A549 (cell line): ENCODE measurements around the gene NIPAL3.

Experiments used
- CHD2 ChIP-seq: fragments of 150-350 bp; IDR thresholded peaks from 2 replicates; pipeline ENCODE4 v1.6.1; 2014; ENCODE audit warnings: low read length; ENCODE audit not compliant: partially characterized antibody
- CHD4 ChIP-seq: fragments of 200-600 bp; sonication (generic); IDR thresholded peaks from 2 replicates; pipeline ENCODE4 v1.6.1; 2016; ENCODE audit warnings: antibody characterized with exemption, mild to moderate bottlenecking, borderline replicate concordance
- HEYL ChIP-seq: fragments of 250-450 bp; sonication (Bioruptor Pico); IDR thresholded peaks from 2 replicates; pipeline ENCODE4 v1.8.0; 2021; ENCODE audit warnings: mild to moderate bottlenecking, moderate library complexity
- KDM5A ChIP-seq: fragments of 200-600 bp; sonication (generic); IDR thresholded peaks from 2 replicates; pipeline ENCODE4 v1.6.1; 2016; ENCODE audit warnings: antibody characterized with exemption, mild to moderate bottlenecking
- MAFK ChIP-seq: fragments of 450-650 bp; IDR thresholded peaks from 2 replicates; pipeline ENCODE4 v1.6.1; 2014; ENCODE audit not compliant: partially characterized antibody
- MYC ChIP-seq: IDR thresholded peaks from 2 replicates; pipeline ENCODE4 v1.6.1; 2012; ENCODE audit warnings: mild to moderate bottlenecking, inconsistent platforms, low read length, improper control_type of control experiment, borderline replicate concordance
- POLR2A ChIP-seq: IDR thresholded peaks from 2 replicates; pipeline ENCODE4 v1.6.1; 2012; ENCODE audit warnings: mild to moderate bottlenecking, low read length
- POLR2AphosphoS2 ChIP-seq: conservative IDR thresholded peaks from 2 replicates; pipeline ENCODE4 v1.6.1; 2012; ENCODE audit warnings: low read length, improper control_type of control experiment, inconsistent platforms
- RAD21 ChIP-seq, 2 experiments: fragments of >200 bp in 1 of 2; sonication (Bioruptor Twin) in 1 of 2; formaldehyde crosslinking in 1 of 2; IDR thresholded peaks in 1 of 2; conservative IDR thresholded peaks in 1 of 2; 2 replicates in 1 of 2; 3 replicates in 1 of 2; pipeline ENCODE4 v1.6.1; 2012 to 2018; ENCODE audit warnings: inconsistent platforms in 1 of 2
- RFX5 ChIP-seq: fragments of 450-650 bp; IDR thresholded peaks from 2 replicates; pipeline ENCODE4 v1.7.1; 2014; ENCODE audit warnings: antibody characterized with exemption, mild to moderate bottlenecking, moderate library complexity
- SREBF2 ChIP-seq: fragments of 450-650 bp; IDR thresholded peaks from 2 replicates; pipeline ENCODE4 v1.6.1; 2014; ENCODE audit warnings: mild to moderate bottlenecking, moderate library complexity
- ZNF302 ChIP-seq: fragments of 250-450 bp; sonication (Bioruptor Pico); IDR thresholded peaks from 2 replicates; pipeline ENCODE4 v1.9.0; 2021; ENCODE audit warnings: inconsistent platforms, mild to moderate bottlenecking, moderate library complexity
- ZSCAN20 ChIP-seq: fragments of 250-450 bp; sonication (Bioruptor Pico); IDR thresholded peaks from 2 replicates; pipeline ENCODE4 v1.8.0; 2022; ENCODE audit warnings: mild to moderate bottlenecking, moderate library complexity
- TF ChIP-seq, protein P1 (sequence below): fragments of >200 bp; sonication (Bioruptor Twin); formaldehyde crosslinking; IDR thresholded peaks from 3 replicates; pipeline ENCODE4 v1.5.1; 2016

DNA sequence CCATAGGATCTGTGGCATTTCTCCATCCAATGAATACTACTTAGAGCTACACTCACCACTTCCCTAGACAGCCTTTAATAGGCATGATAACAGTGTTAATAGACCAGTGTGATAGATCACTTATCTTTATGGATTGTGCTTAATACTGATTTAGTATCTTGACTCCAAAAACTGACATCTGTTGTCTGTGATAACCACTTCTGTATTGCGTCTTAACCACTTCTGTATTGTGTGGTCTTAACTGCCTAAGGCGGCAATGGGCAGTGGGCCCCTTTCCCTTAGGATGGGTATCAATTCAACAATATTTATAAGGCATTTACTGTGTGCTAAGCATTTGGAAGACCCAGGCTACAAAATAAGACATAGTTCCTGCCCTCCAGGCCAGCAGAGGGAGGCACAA lies 55.0 kb downstream of the NIPAL3 start:
- TF ChIP-seq POLR2A (no peak), MAFK (no peak), CHD4 (no peak), HEYL (CRISPR knock-in tag) (no peak), CHD2 (no peak), ZSCAN20 (CRISPR knock-in tag) (no peak), SREBF2 (no peak), RAD21 (conservative IDR thresholded peaks at IDR 0.05 in 1 of 2, IDR thresholded peaks at IDR 0.05 in 1 of 2) (no peak), POLR2AphosphoS2 (no peak), MYC (no peak), RFX5 (no peak), ZNF302 (no peak), KDM5A (no peak)
- TF ChIP-seq, protein P1, sequence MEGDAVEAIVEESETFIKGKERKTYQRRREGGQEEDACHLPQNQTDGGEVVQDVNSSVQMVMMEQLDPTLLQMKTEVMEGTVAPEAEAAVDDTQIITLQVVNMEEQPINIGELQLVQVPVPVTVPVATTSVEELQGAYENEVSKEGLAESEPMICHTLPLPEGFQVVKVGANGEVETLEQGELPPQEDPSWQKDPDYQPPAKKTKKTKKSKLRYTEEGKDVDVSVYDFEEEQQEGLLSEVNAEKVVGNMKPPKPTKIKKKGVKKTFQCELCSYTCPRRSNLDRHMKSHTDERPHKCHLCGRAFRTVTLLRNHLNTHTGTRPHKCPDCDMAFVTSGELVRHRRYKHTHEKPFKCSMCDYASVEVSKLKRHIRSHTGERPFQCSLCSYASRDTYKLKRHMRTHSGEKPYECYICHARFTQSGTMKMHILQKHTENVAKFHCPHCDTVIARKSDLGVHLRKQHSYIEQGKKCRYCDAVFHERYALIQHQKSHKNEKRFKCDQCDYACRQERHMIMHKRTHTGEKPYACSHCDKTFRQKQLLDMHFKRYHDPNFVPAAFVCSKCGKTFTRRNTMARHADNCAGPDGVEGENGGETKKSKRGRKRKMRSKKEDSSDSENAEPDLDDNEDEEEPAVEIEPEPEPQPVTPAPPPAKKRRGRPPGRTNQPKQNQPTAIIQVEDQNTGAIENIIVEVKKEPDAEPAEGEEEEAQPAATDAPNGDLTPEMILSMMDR = no peak
